ENCODE results near the gene LRTM2. TPM values are rescaled to one million over a fixed set of nuclear protein-coding genes. Genes with fewer than 3 reads are reported as not detected.

LRTM2 gene
- total RNA-seq, 2 donors from 2014 or later = not detected

DNA sequence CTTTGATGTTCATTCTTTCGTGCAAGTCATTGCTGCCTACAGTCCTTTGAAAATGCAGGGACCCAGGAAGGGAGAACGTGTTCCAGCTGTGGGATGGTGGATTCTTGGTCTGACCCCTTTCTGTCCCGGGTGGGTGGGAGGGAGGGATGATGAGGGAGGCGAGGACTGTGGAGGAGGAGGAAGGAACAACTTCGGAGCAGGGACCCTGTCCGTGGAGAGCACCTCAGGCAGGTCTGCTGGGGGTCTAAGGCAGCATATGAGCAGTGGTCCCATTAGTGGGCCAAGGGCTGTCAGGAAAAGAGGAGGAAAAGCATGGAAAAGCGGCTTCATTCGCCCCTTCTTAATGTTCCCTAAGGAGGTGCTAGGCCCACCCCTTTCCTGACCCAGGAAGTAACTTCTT is 62.0 kb downstream of the LRTM2 start:
- Histone ChIP-seq H3K9ac (ENCODE audit: low read depth in 2 of 2, low read length in 2 of 2) (no peak overlapping the region), H3K36me3 (no peaks in the 10 kb centered on the region), H3K4me3 (no peak overlapping the region), H3K27ac (no peak overlapping the region), H3K27me3 (no peaks in the 10 kb centered on the region), H3K4me1 (no peaks in the 10 kb centered on the region), H3K9me3 (no peaks in the 10 kb centered on the region)
- DNase-seq = peak; percentile 11
- TF ChIP-seq, protein P1, sequence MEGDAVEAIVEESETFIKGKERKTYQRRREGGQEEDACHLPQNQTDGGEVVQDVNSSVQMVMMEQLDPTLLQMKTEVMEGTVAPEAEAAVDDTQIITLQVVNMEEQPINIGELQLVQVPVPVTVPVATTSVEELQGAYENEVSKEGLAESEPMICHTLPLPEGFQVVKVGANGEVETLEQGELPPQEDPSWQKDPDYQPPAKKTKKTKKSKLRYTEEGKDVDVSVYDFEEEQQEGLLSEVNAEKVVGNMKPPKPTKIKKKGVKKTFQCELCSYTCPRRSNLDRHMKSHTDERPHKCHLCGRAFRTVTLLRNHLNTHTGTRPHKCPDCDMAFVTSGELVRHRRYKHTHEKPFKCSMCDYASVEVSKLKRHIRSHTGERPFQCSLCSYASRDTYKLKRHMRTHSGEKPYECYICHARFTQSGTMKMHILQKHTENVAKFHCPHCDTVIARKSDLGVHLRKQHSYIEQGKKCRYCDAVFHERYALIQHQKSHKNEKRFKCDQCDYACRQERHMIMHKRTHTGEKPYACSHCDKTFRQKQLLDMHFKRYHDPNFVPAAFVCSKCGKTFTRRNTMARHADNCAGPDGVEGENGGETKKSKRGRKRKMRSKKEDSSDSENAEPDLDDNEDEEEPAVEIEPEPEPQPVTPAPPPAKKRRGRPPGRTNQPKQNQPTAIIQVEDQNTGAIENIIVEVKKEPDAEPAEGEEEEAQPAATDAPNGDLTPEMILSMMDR (IDR thresholded peaks at IDR 0.05) = no peak
- intact Hi-C loops (cut with DNase I) = no loop called here

DNA sequence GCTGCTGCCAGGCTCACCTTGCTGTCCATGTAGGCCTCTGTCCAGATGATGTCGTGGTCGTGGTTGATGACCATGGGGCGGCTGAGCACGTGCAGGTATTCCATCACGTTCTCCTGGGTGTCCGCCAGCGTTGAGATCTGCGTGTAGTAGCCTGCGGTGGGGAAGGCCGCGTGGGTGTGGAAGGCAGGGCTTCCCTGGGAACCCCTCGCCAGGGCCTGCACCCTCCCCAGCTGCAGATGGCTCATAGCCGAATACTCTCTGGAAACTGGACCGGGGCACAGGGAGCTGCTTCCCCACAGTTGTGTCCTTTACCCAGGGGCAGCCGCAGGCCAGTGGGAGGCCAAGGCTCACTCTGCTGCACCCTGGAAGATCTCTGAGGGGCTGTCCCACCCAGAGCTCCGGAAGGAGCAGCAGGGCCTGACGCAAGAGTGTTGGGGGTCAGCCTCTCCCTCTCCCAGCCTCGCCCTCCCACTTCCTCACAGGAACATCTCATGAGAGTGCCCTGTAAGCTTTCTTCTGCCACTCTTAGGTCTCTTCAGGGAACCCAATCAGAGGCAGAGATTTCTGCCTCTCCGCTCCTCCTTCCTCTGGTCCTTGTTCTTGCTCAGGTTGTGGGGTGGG is 62.6 kb downstream of the LRTM2 start:
- intact Hi-C loops (cut with DNase I) = no loop called here
- TF ChIP-seq, protein P1 (IDR thresholded peaks at IDR 0.05) = no peak
- Histone ChIP-seq H3K9me3 (no peaks in the 10 kb centered on the region), H3K36me3 (no peaks in the 10 kb centered on the region), H3K9ac (ENCODE audit: low read depth in 2 of 2, low read length in 2 of 2) (no peak overlapping the region), H3K27me3 (no peaks in the 10 kb centered on the region), H3K4me3 (no peak overlapping the region), H3K27ac (no peak overlapping the region), H3K4me1 (no peaks in the 10 kb centered on the region)
- peak; percentile 12 for DNase-seq

DNA sequence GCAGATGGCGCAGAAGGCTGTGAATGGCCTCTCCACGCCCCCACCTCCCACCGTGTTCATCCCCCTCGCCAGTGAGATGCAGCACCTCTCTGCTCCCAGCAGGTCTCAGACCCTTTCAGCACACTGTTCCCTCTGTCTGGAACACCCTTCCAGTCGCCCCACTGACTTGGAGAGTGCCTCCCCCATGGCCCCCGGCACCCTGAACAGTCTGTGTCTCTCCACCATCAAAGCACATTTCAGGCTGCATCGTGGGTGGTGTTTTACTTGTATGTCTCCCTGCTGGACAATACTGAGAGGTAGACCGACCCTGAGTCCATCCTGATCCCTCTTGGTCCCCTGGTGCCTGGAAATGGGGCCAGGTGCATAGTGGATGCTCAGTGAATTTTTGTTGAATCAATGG is 63.1 kb downstream of the LRTM2 start:
- Histone ChIP-seq H3K9ac (ENCODE audit: low read depth in 2 of 2, low read length in 2 of 2) (no peak overlapping the region), H3K4me3 (no peak overlapping the region), H3K27ac (no peak overlapping the region), H3K36me3 (no peaks in the 10 kb centered on the region), H3K9me3 (no peaks in the 10 kb centered on the region), H3K4me1 (no peaks in the 10 kb centered on the region), H3K27me3 (no peaks in the 10 kb centered on the region)
- DNase-seq = no peak
- intact Hi-C loops (cut with DNase I) = no loop called here
- TF ChIP-seq, protein P1 (IDR thresholded peaks at IDR 0.05) = no peak

DNA sequence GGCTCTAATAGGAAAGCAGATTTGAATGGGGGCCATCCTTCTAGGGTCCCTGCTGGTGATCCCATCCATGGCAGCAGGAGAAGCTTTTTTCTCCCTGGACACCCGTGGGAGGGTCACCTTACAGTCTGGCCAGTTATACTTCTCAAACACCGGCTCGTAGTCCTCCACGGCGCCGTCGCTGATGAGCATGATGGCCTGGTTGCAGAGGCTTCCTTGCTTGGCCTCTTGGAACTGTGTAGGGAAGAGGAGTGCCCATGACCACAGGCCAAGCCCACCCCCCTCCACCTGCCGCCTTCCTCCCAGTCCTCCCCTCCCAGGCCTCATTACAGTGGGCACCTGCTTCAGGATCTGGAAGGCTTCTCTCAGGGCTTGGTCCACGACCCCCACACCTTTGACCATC is 64.3 kb downstream of the LRTM2 start:
- H3K4me1 ChIP-seq = no peaks in the 10 kb centered on the region
- TF ChIP-seq, protein P1 (IDR thresholded peaks at IDR 0.05) = no peak
- no peaks in the 10 kb centered on the region for H3K9me3 ChIP-seq
- H3K9ac ChIP-seq (ENCODE audit: low read depth in 2 of 2, low read length in 2 of 2) = no peak overlapping the region
- H3K36me3 ChIP-seq = no peaks in the 10 kb centered on the region
- intact Hi-C loops (cut with DNase I) = no loop called here
- no peak overlapping the region for H3K4me3 ChIP-seq
- no peak overlapping the region for H3K27ac ChIP-seq
- no peaks in the 10 kb centered on the region for H3K27me3 ChIP-seq
- DNase-seq = peak; percentile 6

DNA sequence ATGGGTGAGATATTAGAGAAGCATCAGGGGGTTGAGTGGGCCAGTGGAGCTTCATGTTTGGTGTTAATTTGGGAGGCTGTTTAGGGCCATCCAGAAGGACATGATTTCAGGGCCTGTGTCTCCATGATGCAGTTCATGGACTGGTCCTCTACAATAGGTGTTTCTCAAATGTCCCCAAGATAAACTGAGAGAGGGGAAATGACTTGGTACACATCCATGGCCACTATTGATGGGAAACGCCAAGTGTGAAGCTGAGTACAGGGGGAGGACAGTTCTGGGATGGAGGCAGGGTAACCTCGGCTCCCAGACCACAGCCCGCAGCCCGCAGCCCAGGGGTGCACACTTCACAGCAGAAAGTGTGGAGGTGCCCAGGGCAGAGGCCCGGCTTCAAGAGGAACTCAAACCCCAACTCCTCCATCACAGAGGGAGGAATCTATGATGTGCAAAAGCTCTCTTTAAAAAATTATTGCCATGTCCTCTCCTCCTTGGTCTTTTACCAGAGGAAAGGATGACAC is 64.8 kb downstream of the LRTM2 start:
- no peak overlapping the region for H3K4me3 ChIP-seq
- TF ChIP-seq, protein P1 (IDR thresholded peaks at IDR 0.05) = no peak
- H3K4me1 ChIP-seq = no peaks in the 10 kb centered on the region
- no peak overlapping the region for H3K9ac ChIP-seq (ENCODE audit: low read depth in 2 of 2, low read length in 2 of 2)
- H3K36me3 ChIP-seq = no peaks in the 10 kb centered on the region
- intact Hi-C loops (cut with DNase I) = no loop called here
- H3K27ac ChIP-seq = no peak overlapping the region
- no peaks in the 10 kb centered on the region for H3K27me3 ChIP-seq
- peak; percentile 13 for DNase-seq
- H3K9me3 ChIP-seq = no peaks in the 10 kb centered on the region

Data from colonic mucosa (tissue), 4 donors.